LNCaP clone FGC (cell line): ENCODE data around the gene SIGLEC10.
"Not testable (repeated sequence)": the region's sequence is repeated elsewhere in the genome, so short reads cannot be mapped to it uniquely, and the experiment has no call there.

ENCODE experiments used
- DNase-seq: peaks from one replicate; pipeline ENCODE4 v3.0.0-alpha.2; 2011; ENCODE audit warnings: low read depth
- H3K4me3 ChIP-seq: 2 replicates; pipeline ENCODE4 v1.5.1; 2011; ENCODE audit warnings: mild to moderate bottlenecking, low read depth, low read length, control low read depth
- CTCF ChIP-seq: IDR thresholded peaks from 2 replicates; pipeline ENCODE4 v1.5.1; 2012; ENCODE audit warnings: mild to moderate bottlenecking; ENCODE audit not compliant: control insufficient read depth, insufficient read depth; ENCODE audit errors: extremely low read depth

SIGLEC10 gene

GRCh38 chr19:51448011-51448410 is 30.6 kb upstream of the SIGLEC10 start:
- DNase-seq, result no peak
- H3K4me3 ChIP-seq, result no peak overlapping the region
- TF ChIP-seq CTCF, result no peak

GRCh38 chr19:51447510-51447909 is 30.1 kb upstream of the SIGLEC10 start:
- DNase-seq, result not testable (repeated sequence)

GRCh38 chr19:51441410-51442390 is 24.3 kb upstream of the SIGLEC10 start:
- no peak overlapping the region for H3K4me3 ChIP-seq
- no peak for TF ChIP-seq CTCF
- no peak for DNase-seq

More at GRCh38 chr19:51447510-51447909, 30.1 kb upstream of the SIGLEC10 start:
- not testable (repeated sequence) for H3K4me3 ChIP-seq

- DNase-seq, result no peak
- H3K4me3 ChIP-seq, result no peak overlapping the region
- no peak for TF ChIP-seq CTCF
These were observed 23.5 kb upstream of the SIGLEC10 start for GRCh38 chr19:51440846-51441409.

GRCh38 chr19:51440052-51440451 is 22.6 kb upstream of the SIGLEC10 start:
- no peak for DNase-seq
- TF ChIP-seq CTCF, result no peak
- H3K4me3 ChIP-seq, result no peak overlapping the region

GRCh38 chr19:51439021-51439465 is 21.6 kb upstream of the SIGLEC10 start:
- H3K4me3 ChIP-seq, result no peak overlapping the region
- DNase-seq, result no peak
- TF ChIP-seq CTCF, result peak; percentile 67

- no peak overlapping the region for H3K4me3 ChIP-seq
- TF ChIP-seq CTCF, result no peak
- DNase-seq, result no peak
These were observed 17.0 kb upstream of the SIGLEC10 start for GRCh38 chr19:51434456-51434855.
